Activated naive CD4-positive, alpha-beta T cell treated with anti-CD3 and anti-CD28 coated beads, Interleukin-2, amount 10 ng/mL, durations not matched to agents 7 days and 5 days (primary cell): ENCODE results near the gene ARMS2.
A peak's percentile ranks its signal among the peaks of the same experiment; 100 is the strongest.

ENCODE experiments used
- CTCF ChIA-PET: fragments of 350-600 bp; sonication (Branson Sonifier 250); formaldehyde crosslinking; loops from one replicate; lab custom pipeline; 2021; ENCODE audit warnings: antibody characterized with exemption; lab: Charles Lee
- DNase-seq: peaks from one replicate; pipeline ENCODE4 v3.0.0-alpha.2; 2020
- H3K27ac Mint-ChIP-seq: one replicate; pipeline ENCODE4 v1.8.0; 2021; ENCODE audit warnings: mild to moderate bottlenecking, moderate library complexity, mixed read lengths
- H3K27me3 Mint-ChIP-seq: one replicate; pipeline ENCODE4 v1.8.0; 2021; ENCODE audit warnings: mild to moderate bottlenecking, mixed read lengths
- H3K36me3 Mint-ChIP-seq: one replicate; pipeline ENCODE4 v1.8.0; 2021; ENCODE audit warnings: mixed read lengths
- H3K4me1 Mint-ChIP-seq: one replicate; pipeline ENCODE4 v1.8.0; 2021; ENCODE audit warnings: mixed read lengths
- H3K4me3 Mint-ChIP-seq: one replicate; pipeline ENCODE4 v1.8.0; 2021; ENCODE audit warnings: mild to moderate bottlenecking, moderate library complexity, mixed read lengths
- H3K9me3 Mint-ChIP-seq: one replicate; pipeline ENCODE4 v1.8.0; 2021; ENCODE audit warnings: mixed read lengths

Gene ARMS2

GRCh38 chr10:122486406-122487080 is 32.1 kb downstream of the ARMS2 start:
- no peak for DNase-seq
- Mint-ChIP-seq H3K27ac (no peak overlapping the region), H3K4me1 (no peaks in the 10 kb centered on the region), H3K36me3 (no peaks in the 10 kb centered on the region), H3K27me3 (peaks cover 31% of the 10 kb centered on the region), H3K9me3 (no peaks in the 10 kb centered on the region), H3K4me3 (no peak overlapping the region)
- CTCF ChIA-PET: interaction anchor here (0.5 kb wide), 1 partner anchor 224 kb away, joined by 4 read pairs; no protein-coding TSS in a partner anchor

DNA sequence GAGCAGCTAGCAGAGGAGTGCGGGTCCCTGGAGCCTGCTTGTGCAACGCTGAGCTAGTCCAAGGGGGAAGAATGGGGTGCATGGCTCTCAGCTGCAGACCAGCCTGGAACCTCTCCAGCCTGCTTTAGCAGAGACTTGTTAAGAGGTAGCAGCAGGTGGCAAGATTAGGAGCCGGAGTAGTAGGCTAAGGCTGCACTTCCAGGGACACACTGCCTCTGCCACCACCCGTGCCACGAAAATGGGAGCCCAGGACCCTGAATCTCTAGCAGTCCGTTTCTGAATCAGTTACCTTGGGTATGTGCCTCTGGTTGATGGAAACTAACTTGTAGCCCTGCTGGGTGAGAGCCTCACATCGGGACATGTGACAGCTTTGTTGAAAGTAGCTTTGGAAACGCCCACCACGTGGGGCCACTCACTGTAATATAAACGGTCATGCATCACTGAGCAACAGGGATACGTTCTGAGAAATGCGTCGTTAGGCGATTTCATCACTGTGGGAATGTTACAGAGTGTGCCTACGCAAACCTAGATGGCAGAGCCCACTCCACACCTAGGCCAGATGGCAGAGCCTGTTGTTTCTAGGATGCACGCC is 32.8 kb downstream of the ARMS2 start:
- no peak overlapping the region for H3K4me3 Mint-ChIP-seq
- CTCF ChIA-PET: no interaction called here

GRCh38 chr10:122490268-122490667 is 35.8 kb downstream of the ARMS2 start:
- Mint-ChIP-seq H3K27me3 (peaks cover 36% of the 10 kb centered on the region), H3K4me3 (no peak overlapping the region), H3K9me3 (no peaks in the 10 kb centered on the region), H3K27ac (no peak overlapping the region), H3K4me1 (no peaks in the 10 kb centered on the region), H3K36me3 (no peaks in the 10 kb centered on the region)
- CTCF ChIA-PET: no interaction called here
- DNase-seq: no peak

More for the DNA sequence above, 32.8 kb downstream of the ARMS2 start:
- H3K27me3 Mint-ChIP-seq: peaks cover 30% of the 10 kb centered on the region
- DNase-seq: no peak
- H3K4me1 Mint-ChIP-seq: no peaks in the 10 kb centered on the region
- no peaks in the 10 kb centered on the region for H3K9me3 Mint-ChIP-seq
- no peaks in the 10 kb centered on the region for H3K36me3 Mint-ChIP-seq
- H3K27ac Mint-ChIP-seq: no peak overlapping the region

GRCh38 chr10:122490786-122491680 is 36.6 kb downstream of the ARMS2 start:
- H3K4me1 Mint-ChIP-seq: peaks cover 5% of the 10 kb centered on the region
- H3K4me3 Mint-ChIP-seq: no peak overlapping the region
- CTCF ChIA-PET: interaction anchor here (0.9 to 1.2 kb wide), 2 partner anchors 10 to 21 kb away, joined by 3 read pairs; no protein-coding TSS in a partner anchor
- no peak overlapping the region for H3K27ac Mint-ChIP-seq
- no peaks in the 10 kb centered on the region for H3K9me3 Mint-ChIP-seq
- H3K36me3 Mint-ChIP-seq: no peaks in the 10 kb centered on the region
- DNase-seq: peak; percentile 28
- peaks cover 38% of the 10 kb centered on the region for H3K27me3 Mint-ChIP-seq

GRCh38 chr10:122492006-122492405 is 37.6 kb downstream of the ARMS2 start:
- Mint-ChIP-seq H3K4me1 (peaks cover 11% of the 10 kb centered on the region), H3K27me3 (peaks cover 44% of the 10 kb centered on the region), H3K36me3 (no peaks in the 10 kb centered on the region), H3K4me3 (no peak overlapping the region), H3K27ac (no peak overlapping the region), H3K9me3 (no peaks in the 10 kb centered on the region)
- CTCF ChIA-PET: interaction anchor here (0.9 kb wide), 1 partner anchor 11 kb away, joined by 3 read pairs; no protein-coding TSS in a partner anchor
- DNase-seq: no peak

DNA sequence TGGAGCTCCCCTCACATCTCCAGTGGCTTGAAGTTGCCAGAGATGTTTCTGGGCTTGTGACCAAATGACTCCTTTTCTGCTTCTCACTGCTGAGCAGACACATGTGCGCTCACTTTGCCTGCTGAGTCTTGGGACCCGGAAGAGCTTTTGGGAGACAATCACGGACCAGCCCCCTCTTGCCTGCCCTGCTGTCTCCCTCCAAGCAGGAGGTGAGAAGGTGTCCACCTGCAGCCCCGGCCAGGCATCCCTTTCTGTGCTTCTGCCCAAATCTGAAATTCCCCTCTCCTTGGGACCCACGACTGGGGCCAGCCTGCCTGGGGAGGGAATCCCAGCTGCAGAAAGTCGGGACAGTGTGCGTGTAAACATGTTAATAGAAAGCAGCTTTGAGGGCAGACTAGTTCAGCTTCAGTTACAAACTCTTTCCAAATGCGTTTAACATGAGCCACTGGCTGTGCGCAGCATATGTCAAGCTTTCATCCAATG is 38.6 kb downstream of the ARMS2 start:
- Mint-ChIP-seq H3K36me3 (no peaks in the 10 kb centered on the region), H3K4me3 (no peak overlapping the region), H3K9me3 (no peaks in the 10 kb centered on the region), H3K27me3 (peaks cover 45% of the 10 kb centered on the region), H3K27ac (no peak overlapping the region), H3K4me1 (peaks cover 11% of the 10 kb centered on the region)
- DNase-seq: no peak
- CTCF ChIA-PET: interaction anchor here (0.5 to 2.0 kb wide), 2 partner anchors 10 to 72 kb away, joined by 3 to 5 read pairs; no protein-coding TSS in a partner anchor

DNA sequence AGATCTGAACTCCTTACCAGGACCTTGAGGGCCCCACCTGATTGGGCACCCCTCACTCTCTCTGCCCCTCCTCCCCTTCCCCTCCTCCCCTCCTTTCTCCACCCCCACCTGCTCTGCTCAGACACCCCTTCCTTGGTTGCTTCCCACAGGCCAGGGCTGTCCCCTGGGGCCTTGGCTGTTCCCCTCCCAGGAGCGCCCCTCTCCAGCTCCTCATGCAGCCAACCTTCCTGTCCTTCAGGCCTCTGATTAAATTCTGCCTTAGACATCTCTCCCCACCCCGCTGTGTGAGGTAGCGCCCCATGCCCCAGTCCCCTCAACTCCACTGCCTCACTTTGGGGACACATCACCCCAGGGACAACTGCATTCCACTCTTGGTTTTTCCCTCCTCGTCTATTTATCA is 39.3 kb downstream of the ARMS2 start:
- no peak overlapping the region for H3K4me3 Mint-ChIP-seq
- H3K27me3 Mint-ChIP-seq: peaks cover 44% of the 10 kb centered on the region
- peaks cover 11% of the 10 kb centered on the region for H3K4me1 Mint-ChIP-seq
- no peaks in the 10 kb centered on the region for H3K36me3 Mint-ChIP-seq
- no peaks in the 10 kb centered on the region for H3K9me3 Mint-ChIP-seq
- CTCF ChIA-PET: interaction anchor here (1.0 to 2.0 kb wide), 3 partner anchors 10 to 76 kb away, joined by 3 to 5 read pairs (median 4); no protein-coding TSS in a partner anchor
- H3K27ac Mint-ChIP-seq: no peak overlapping the region
- no peak for DNase-seq

- DNase-seq: no peak
- Mint-ChIP-seq H3K4me1 (peaks cover 11% of the 10 kb centered on the region), H3K4me3 (no peak overlapping the region), H3K9me3 (no peaks in the 10 kb centered on the region), H3K27ac (no peak overlapping the region), H3K36me3 (no peaks in the 10 kb centered on the region), H3K27me3 (peaks cover 42% of the 10 kb centered on the region)
- CTCF ChIA-PET: interaction anchor here (1.0 to 2.0 kb wide), 3 partner anchors 9 to 75 kb away, joined by 3 to 5 read pairs (median 4); no protein-coding TSS in a partner anchor
Observed at GRCh38 chr10:122494173-122494820, 39.8 kb downstream of the ARMS2 start.

DNA sequence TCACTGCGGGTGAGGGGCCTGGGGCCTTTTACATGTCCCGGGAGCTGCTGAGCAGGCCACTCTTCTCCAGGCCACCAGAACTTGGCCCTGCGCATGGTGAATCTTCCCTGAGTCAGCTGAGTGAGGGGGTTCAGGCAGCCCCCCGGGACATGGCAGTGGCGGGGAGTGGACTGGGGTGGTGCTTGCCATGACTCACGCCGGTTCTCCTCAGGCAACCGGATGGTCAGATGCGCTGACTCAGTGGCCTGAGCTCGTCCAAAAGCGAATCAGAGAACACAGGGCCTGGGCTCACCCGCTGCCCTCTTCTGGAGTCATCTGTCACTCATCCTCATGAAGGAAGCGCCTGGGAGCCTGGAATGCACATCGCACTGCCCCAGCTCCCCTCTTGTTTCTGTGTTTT is 40.4 kb downstream of the ARMS2 start:
- Mint-ChIP-seq H3K9me3 (no peaks in the 10 kb centered on the region), H3K36me3 (no peaks in the 10 kb centered on the region), H3K27me3 (peaks cover 38% of the 10 kb centered on the region), H3K4me3 (no peak overlapping the region), H3K4me1 (peaks cover 11% of the 10 kb centered on the region), H3K27ac (no peak overlapping the region)
- CTCF ChIA-PET: interaction anchor here (1.0 to 2.0 kb wide), 3 partner anchors 8 to 75 kb away, joined by 3 to 5 read pairs (median 4); no protein-coding TSS in a partner anchor
- no peak for DNase-seq

GRCh38 chr10:122495406-122496340 is 41.2 kb downstream of the ARMS2 start:
- DNase-seq: peak; percentile 27
- Mint-ChIP-seq H3K9me3 (no peaks in the 10 kb centered on the region), H3K27ac (no peak overlapping the region)

DNA sequence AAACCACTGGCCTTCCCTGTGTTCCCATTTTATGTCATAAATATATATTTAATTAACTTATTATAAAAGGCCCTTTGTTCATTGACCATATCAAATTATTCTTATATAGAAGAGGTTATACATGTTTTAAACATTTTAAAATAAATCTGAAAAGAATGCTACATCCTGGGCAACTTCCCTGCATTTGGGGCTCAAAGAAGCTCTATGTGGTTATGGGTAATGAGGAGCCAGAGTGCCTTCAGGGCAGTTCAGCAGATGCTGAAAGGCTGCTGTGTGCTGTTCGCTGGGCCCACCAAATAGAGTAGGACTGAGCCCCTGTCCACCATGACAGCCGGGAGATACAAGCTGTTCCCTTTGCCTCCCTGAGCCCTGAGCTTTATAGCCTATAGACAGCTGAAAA is 42.8 kb downstream of the ARMS2 start:
- CTCF ChIA-PET: interaction anchor here (2.1 kb wide), 1 partner anchor 68 kb away, joined by 6 read pairs; no protein-coding TSS in a partner anchor
- H3K4me1 Mint-ChIP-seq: peaks cover 11% of the 10 kb centered on the region

More at GRCh38 chr10:122495406-122496340, 41.2 kb downstream of the ARMS2 start:
- Mint-ChIP-seq H3K27me3 (peaks cover 35% of the 10 kb centered on the region), H3K36me3 (no peaks in the 10 kb centered on the region), H3K4me1 (peaks cover 11% of the 10 kb centered on the region), H3K4me3 (no peak overlapping the region)
- CTCF ChIA-PET: interaction anchor here (2.1 kb wide), 1 partner anchor 70 kb away, joined by 6 read pairs; no protein-coding TSS in a partner anchor

GRCh38 chr10:122498521-122498920 is 44.1 kb downstream of the ARMS2 start:
- Mint-ChIP-seq H3K4me1 (peaks cover 11% of the 10 kb centered on the region), H3K4me3 (no peak overlapping the region), H3K27ac (no peak overlapping the region), H3K27me3 (peaks cover 23% of the 10 kb centered on the region), H3K36me3 (no peaks in the 10 kb centered on the region), H3K9me3 (no peaks in the 10 kb centered on the region)
- no peak for DNase-seq
- CTCF ChIA-PET: interaction anchor here (0.6 kb wide), 1 partner anchor 180 kb away, joined by 3 read pairs; no protein-coding TSS in a partner anchor

More for the DNA sequence above, 42.8 kb downstream of the ARMS2 start:
- Mint-ChIP-seq H3K4me3 (no peak overlapping the region), H3K9me3 (no peaks in the 10 kb centered on the region), H3K27ac (no peak overlapping the region), H3K36me3 (no peaks in the 10 kb centered on the region), H3K27me3 (peaks cover 33% of the 10 kb centered on the region)
- DNase-seq: no peak
